Colonic mucosa (tissue), 4 donors: ENCODE results near the gene CEBPG. TPM values are rescaled to one million over a fixed set of nuclear protein-coding genes. Genes with fewer than 3 reads are reported as not detected.

Experiments used
- DNase-seq: peaks from one replicate; pipeline ENCODE4 v3.0.0-alpha.2; 2020
- H3K27ac ChIP-seq: fragments of 200-600 bp; one replicate; pipeline ENCODE4 v1.8.0; 2021
- H3K27me3 ChIP-seq: fragments of 200-600 bp; one replicate; pipeline ENCODE4 v1.8.0; 2021
- H3K36me3 ChIP-seq: fragments of 200-600 bp; one replicate; pipeline ENCODE4 v1.8.0; 2021
- H3K4me1 ChIP-seq: fragments of 200-600 bp; one replicate; pipeline ENCODE4 v1.8.0; 2021; ENCODE audit warnings: mild to moderate bottlenecking
- H3K4me3 ChIP-seq: fragments of 200-600 bp; one replicate; pipeline ENCODE4 v1.8.0; 2021
- H3K9ac ChIP-seq, 2 donors: one replicate each; pipeline ENCODE4 v1.7.0; 2013; ENCODE audit warnings: control low read depth in 2 of 2, low read depth in 2 of 2, low read length in 2 of 2
- H3K9me3 ChIP-seq: fragments of 200-600 bp; one replicate; pipeline ENCODE4 v1.8.0; 2021
- intact Hi-C: fragments of 100-400 bp; cut with DNase I; formaldehyde crosslinking; loops from one replicate; pipeline ENCODE4 v1.14.1; 2022
- total RNA-seq, 2 donors: library from RNA; stranded (reverse); fragmentation: NEBNext Ultra II Directional in 1 of 2; extraction: Animal tissue kit (Norgen Biotek cat#: 25700) in 1 of 2; gene quantifications; one replicate each; pipeline ENCODE4 v1.2.1, GENCODE V29; 2021
- TF ChIP-seq, protein P1 (sequence below): fragments of 200-600 bp; IDR thresholded peaks from one replicate; pipeline ENCODE4 v1.8.0; 2022; ENCODE audit warnings: antibody characterized with exemption, mild to moderate bottlenecking
- donor health status: healthy.
- donor health status: DM: no; HTN: no; CAD: no.
- donor health status: DM: no; HTN: no; CAD: no.

CEBPG gene
- total RNA-seq, 2 donors from 2014 or later: 62.1 to 72.3 TPM

DNA sequence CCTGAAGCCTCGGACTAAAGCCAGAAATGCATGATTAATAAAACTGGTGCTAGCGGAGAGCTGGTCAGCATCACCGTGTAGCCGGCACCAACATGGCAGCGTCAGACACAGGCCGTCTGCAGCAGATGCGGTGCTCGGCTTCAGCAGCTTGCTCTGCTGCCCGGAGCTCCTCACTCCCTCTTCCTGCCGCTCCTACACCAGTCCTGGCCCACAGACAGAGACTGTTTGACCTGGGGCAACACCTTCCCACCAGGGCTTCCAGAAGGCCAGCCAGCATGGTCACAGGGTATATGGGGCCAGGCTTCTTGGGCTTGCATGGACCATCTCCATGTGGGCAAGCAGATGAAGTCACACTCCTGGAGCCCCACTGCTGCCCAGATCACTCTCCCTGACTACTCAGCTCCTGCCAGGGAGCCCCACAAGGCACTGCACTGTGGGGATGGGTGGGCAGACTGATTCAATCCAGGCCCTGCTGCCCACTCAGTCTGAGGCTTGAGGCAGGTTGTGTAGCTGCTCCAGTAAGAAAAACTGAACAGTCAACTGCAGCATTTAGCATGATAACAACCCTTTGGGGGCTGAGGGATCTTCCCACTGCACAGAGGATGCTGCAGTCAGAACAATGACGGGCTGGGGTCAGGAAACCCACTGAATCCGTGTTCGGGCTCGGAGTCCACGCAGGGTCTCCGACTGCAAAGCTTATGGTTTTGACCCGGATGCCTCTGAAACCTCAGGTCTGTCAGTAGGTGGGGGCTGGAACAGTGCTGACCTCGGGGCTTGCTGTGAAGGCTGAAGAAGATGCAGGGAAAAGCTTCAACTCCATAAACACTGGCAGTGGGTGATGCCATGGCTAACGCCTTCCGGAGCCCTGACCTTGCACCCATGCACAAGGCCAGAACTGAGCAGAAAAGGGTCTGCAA is 45.6 kb downstream of the CEBPG start:
- H3K4me3 ChIP-seq: no peak overlapping the region
- H3K27ac ChIP-seq: no peak overlapping the region
- TF ChIP-seq, protein P1, sequence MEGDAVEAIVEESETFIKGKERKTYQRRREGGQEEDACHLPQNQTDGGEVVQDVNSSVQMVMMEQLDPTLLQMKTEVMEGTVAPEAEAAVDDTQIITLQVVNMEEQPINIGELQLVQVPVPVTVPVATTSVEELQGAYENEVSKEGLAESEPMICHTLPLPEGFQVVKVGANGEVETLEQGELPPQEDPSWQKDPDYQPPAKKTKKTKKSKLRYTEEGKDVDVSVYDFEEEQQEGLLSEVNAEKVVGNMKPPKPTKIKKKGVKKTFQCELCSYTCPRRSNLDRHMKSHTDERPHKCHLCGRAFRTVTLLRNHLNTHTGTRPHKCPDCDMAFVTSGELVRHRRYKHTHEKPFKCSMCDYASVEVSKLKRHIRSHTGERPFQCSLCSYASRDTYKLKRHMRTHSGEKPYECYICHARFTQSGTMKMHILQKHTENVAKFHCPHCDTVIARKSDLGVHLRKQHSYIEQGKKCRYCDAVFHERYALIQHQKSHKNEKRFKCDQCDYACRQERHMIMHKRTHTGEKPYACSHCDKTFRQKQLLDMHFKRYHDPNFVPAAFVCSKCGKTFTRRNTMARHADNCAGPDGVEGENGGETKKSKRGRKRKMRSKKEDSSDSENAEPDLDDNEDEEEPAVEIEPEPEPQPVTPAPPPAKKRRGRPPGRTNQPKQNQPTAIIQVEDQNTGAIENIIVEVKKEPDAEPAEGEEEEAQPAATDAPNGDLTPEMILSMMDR: no peak
- no peak for DNase-seq
- H3K27me3 ChIP-seq: no peaks in the 10 kb centered on the region
- H3K4me1 ChIP-seq: no peaks in the 10 kb centered on the region
- H3K9ac ChIP-seq: no peak overlapping the region
- H3K36me3 ChIP-seq: no peaks in the 10 kb centered on the region
- intact Hi-C loops: no loop called here
- H3K9me3 ChIP-seq: no peaks in the 10 kb centered on the region

GRCh38 chr19:33419788-33420130 is 46.2 kb downstream of the CEBPG start:
- Histone ChIP-seq H3K27ac (no peak overlapping the region), H3K9ac (no peak overlapping the region), H3K27me3 (no peaks in the 10 kb centered on the region), H3K36me3 (no peaks in the 10 kb centered on the region), H3K9me3 (no peaks in the 10 kb centered on the region), H3K4me3 (no peak overlapping the region), H3K4me1 (no peaks in the 10 kb centered on the region)
- intact Hi-C loops: no loop called here
- no peak for DNase-seq
- TF ChIP-seq, protein P1: no peak

- DNase-seq: no peak
- intact Hi-C loops: no loop called here
- H3K9ac ChIP-seq: no peak overlapping the region
Measured at GRCh38 chr19:33420821-33421220, 47.3 kb downstream of the CEBPG start.

GRCh38 chr19:33421368-33421767 is 47.9 kb downstream of the CEBPG start:
- H3K9ac ChIP-seq: no peak overlapping the region
- H3K4me3 ChIP-seq: no peak overlapping the region
- intact Hi-C loops: no loop called here
- H3K36me3 ChIP-seq: no peaks in the 10 kb centered on the region
- no peak for DNase-seq
- no peaks in the 10 kb centered on the region for H3K9me3 ChIP-seq
- H3K27ac ChIP-seq: no peak overlapping the region
- no peaks in the 10 kb centered on the region for H3K4me1 ChIP-seq
- no peaks in the 10 kb centered on the region for H3K27me3 ChIP-seq
- TF ChIP-seq, protein P1: no peak

More at GRCh38 chr19:33420821-33421220, 47.3 kb downstream of the CEBPG start:
- TF ChIP-seq, protein P1: no peak
- Histone ChIP-seq H3K4me1 (no peaks in the 10 kb centered on the region), H3K4me3 (no peak overlapping the region), H3K9me3 (no peaks in the 10 kb centered on the region), H3K36me3 (no peaks in the 10 kb centered on the region), H3K27ac (no peak overlapping the region), H3K27me3 (no peaks in the 10 kb centered on the region)

GRCh38 chr19:33422369-33423180 is 49.1 kb downstream of the CEBPG start:
- TF ChIP-seq, protein P1: no peak
- Histone ChIP-seq H3K4me1 (no peaks in the 10 kb centered on the region), H3K27ac (no peak overlapping the region), H3K9ac (no peak overlapping the region), H3K4me3 (no peak overlapping the region), H3K36me3 (no peaks in the 10 kb centered on the region), H3K9me3 (no peaks in the 10 kb centered on the region), H3K27me3 (no peaks in the 10 kb centered on the region)
- DNase-seq: no peak
- intact Hi-C loops: no loop called here
